Spleen (tissue), 11 donors: ENCODE results near the gene CCDC92. TPM values are rescaled to one million over a fixed set of nuclear protein-coding genes. Genes with fewer than 3 reads are reported as not detected.

Experiments used
- DNase-seq: peaks from one replicate; pipeline ENCODE4 v3.0.0-alpha.2; 2020
- H3K27ac ChIP-seq, 8 donors: fragments of 200-600 bp; sonication (generic) in 7 of 8; 1 replicate in 4 of 8; 2 replicates in 4 of 8; pipeline versions ENCODE4 v1.5.0 to v1.8.0; 2016 to 2021; ENCODE audit warnings: inconsistent platforms in 4 of 8, mild to moderate bottlenecking in 4 of 8, moderate library complexity in 1 of 8
- H3K27me3 ChIP-seq, 7 donors: fragments of 200-600 bp; sonication (generic) in 6 of 7; replicated peaks in 1 of 7; 1 replicate in 4 of 7; 2 replicates in 3 of 7; pipeline versions ENCODE4 v1.5.0 to v1.8.0; 2016 to 2021; ENCODE audit warnings: inconsistent platforms in 3 of 7, mild to moderate bottlenecking in 1 of 7
- H3K36me3 ChIP-seq, 6 donors: fragments of 200-600 bp; sonication (generic) in 5 of 6; 1 replicate in 4 of 6; 2 replicates in 2 of 6; pipeline versions ENCODE4 v1.5.0 to v1.8.0; 2016 to 2021; ENCODE audit warnings: inconsistent platforms in 2 of 6
- H3K4me1 ChIP-seq, 6 donors: fragments of 200-600 bp; sonication (generic) in 5 of 6; 1 replicate in 3 of 6; 2 replicates in 3 of 6; pipeline versions ENCODE4 v1.5.0 to v1.8.0; 2016 to 2021; ENCODE audit warnings: inconsistent platforms in 3 of 6
- H3K4me3 ChIP-seq, 8 donors: fragments of 200-600 bp; sonication (generic) in 7 of 8; 1 replicate in 4 of 8; 2 replicates in 4 of 8; pipeline versions ENCODE4 v1.5.0 to v1.8.0; 2016 to 2021; ENCODE audit warnings: inconsistent platforms in 4 of 8, mild to moderate bottlenecking in 4 of 8, moderate library complexity in 2 of 8
- H3K9me3 ChIP-seq, 8 donors: fragments of 200-600 bp; sonication (generic) in 7 of 8; 1 replicate in 4 of 8; 2 replicates in 4 of 8; pipeline versions ENCODE4 v1.5.0 to v1.8.0; 2016 to 2021; ENCODE audit warnings: inconsistent platforms in 4 of 8
- POLR2A ChIP-seq, 3 donors: fragments of 450-650 bp; IDR thresholded peaks; one replicate each; pipeline ENCODE4 v1.5.1; 2017; ENCODE audit warnings: antibody characterized with exemption in 3 of 3, mild to moderate bottlenecking in 1 of 3
- POLR2AphosphoS5 ChIP-seq, 3 donors: sonication (generic); formaldehyde crosslinking; IDR thresholded peaks; one replicate each; pipeline ENCODE4 v1.5.1; 2017; ENCODE audit warnings: antibody characterized with exemption in 3 of 3
- WGBS, 5 donors: extraction: QIAGEN DNeasy Blood & Tissue Kit in 3 of 5; methylation state at CpG; one replicate each; pipeline versions ENCODE4 v1.1.5 to v1.1.7; 2013 to 2018; 5-methylcytosine and 5-hydroxymethylcytosine counted together
- intact Hi-C: fragments of 100-400 bp; cut with DNase I; formaldehyde crosslinking; loops from one replicate; pipeline ENCODE4 v1.15.0; 2023; ENCODE audit warnings: low total_unique reads
- polyA plus RNA-seq, 3 donors: library from polyadenylated mRNA; stranded (reverse); fragments of 200-250 nt; gene quantifications; one replicate each; pipeline ENCODE4 v1.2.1, GENCODE V29; 2013
- total RNA-seq, 7 donors: library from RNA; depleted of rRNA in 3 of 7; stranded (reverse); fragments of >200 nt in 3 of 7; fragmentation: NEBNext Ultra II Directional in 4 of 7; extraction: Animal tissue kit (Norgen Biotek cat#: 25700) in 4 of 7; gene quantifications; one replicate each; pipeline versions ENCODE4 v1.1.0 to v1.2.1, GENCODE V29; 2016 to 2021
- TF ChIP-seq, protein P1 (sequence below), 11 experiments: fragments of 200-600 bp in 7 of 11; fragments of 450-650 bp in 4 of 11; sonication (generic) in 4 of 11; IDR thresholded peaks in 8 of 11; conservative IDR thresholded peaks in 3 of 11; 1 replicate in 7 of 11; 2 replicates in 4 of 11; pipeline versions ENCODE4 v1.4.0 to v1.8.0; 2016 to 2021; ENCODE audit warnings: antibody characterized with exemption in 11 of 11, inconsistent platforms in 4 of 11, mild to moderate bottlenecking in 1 of 11
- donor health status: healthy with polysubstance abuse.
- donor health status: DM: no; HTN: no; CAD: no; lungs with moderate emphysema.
- donor health status: DM: no; HTN: no; CAD: no.
- donor health status: Bipolar disorder and iron deficiency.
- donor health status: healthy.
- donor health status: DM: no; HTN: no; CAD: no.
- donor health status: DM: yes; HTN: yes; CAD: no.

CCDC92 gene
- total and polyA plus RNA-seq, 10 donors: 16.0 to 36.7 (median 27.8) TPM

DNA sequence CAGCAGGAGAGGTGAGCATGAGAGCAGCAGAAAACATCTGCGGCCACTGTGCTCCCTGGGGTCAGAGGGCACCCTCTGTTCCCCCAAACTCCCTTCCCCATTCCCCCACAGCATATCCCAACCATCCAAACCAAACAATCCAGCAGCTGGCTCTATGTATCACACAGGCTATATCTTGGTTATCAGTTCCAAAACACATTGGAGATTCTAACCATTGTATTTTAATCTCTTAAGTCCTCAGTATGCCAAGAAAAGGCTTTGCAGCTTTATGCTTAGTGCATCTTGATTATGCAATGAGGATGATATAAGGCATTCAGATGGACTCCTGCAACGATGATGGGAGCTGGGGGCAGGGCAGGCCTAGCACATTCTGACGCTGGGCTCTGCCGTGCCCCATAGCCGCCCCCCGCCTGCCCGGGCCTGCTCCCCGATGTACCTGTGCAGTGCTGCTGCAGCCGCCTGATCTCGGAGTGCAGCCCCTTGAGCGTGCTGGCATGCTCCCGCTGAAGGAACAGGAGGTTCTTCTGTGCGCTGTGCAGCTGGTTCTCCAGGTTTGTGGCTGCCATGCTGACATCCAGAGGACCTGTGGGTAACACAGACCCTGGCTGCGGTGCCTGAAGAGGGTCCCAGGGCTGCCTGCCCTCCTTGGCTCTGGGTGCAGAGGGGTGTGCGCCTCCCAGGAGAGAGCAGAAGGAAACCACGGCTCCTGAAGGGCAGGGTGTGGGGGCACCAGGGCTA lies 29.6 kb downstream of the CCDC92 start:
- DNase-seq: no peak
- TF ChIP-seq, protein P1, sequence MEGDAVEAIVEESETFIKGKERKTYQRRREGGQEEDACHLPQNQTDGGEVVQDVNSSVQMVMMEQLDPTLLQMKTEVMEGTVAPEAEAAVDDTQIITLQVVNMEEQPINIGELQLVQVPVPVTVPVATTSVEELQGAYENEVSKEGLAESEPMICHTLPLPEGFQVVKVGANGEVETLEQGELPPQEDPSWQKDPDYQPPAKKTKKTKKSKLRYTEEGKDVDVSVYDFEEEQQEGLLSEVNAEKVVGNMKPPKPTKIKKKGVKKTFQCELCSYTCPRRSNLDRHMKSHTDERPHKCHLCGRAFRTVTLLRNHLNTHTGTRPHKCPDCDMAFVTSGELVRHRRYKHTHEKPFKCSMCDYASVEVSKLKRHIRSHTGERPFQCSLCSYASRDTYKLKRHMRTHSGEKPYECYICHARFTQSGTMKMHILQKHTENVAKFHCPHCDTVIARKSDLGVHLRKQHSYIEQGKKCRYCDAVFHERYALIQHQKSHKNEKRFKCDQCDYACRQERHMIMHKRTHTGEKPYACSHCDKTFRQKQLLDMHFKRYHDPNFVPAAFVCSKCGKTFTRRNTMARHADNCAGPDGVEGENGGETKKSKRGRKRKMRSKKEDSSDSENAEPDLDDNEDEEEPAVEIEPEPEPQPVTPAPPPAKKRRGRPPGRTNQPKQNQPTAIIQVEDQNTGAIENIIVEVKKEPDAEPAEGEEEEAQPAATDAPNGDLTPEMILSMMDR (IDR thresholded peaks at IDR 0.05 in 8 of 11, conservative IDR thresholded peaks at IDR 0.05 in 3 of 11): no peak
- TF ChIP-seq POLR2A (IDR thresholded peaks at IDR 0.05) (no peak), POLR2AphosphoS5 (IDR thresholded peaks at IDR 0.05) (no peak)
- peaks cover 0 to 16% (median 10%) of the 10 kb centered on the region in 8 donors for H3K9me3 ChIP-seq
- H3K36me3 ChIP-seq: peaks cover 0 to 69% (median 30%) of the 10 kb centered on the region in 6 donors
- H3K27ac ChIP-seq: no peak overlapping the region
- H3K4me1 ChIP-seq: peaks cover 5 to 13% (median 6%) of the 10 kb centered on the region in 6 donors
- H3K4me3 ChIP-seq: no peak overlapping the region
- 88 to 97% (median 96%) methylated on average over 4 to 16 of the region's 16 CpGs for WGBS, 5 donors
- intact Hi-C loops: no loop called here
- no peaks in the 10 kb centered on the region for H3K27me3 ChIP-seq

DNA sequence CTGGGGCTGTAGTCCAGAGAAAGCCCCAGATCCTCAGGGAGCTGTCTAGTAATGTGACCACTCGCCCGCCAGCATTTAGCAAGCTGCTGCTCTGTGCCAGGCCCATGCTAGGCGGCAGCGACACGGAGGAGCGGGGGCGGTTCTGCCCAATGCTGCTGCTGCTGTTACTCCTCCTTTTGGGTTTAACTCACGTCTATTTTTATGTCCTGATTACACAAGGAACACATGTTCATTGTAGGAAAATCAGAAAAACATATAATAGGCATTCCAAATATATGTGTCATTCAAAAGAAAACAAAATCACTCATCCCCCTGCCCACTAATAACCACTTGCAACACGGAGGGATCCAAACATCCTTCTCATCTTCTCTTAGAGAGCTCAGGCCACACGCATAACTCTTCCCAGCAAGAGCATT lies 30.4 kb downstream of the CCDC92 start:
- Histone ChIP-seq H3K27me3 (no peaks in the 10 kb centered on the region), H3K4me1 (peaks cover 5 to 22% (median 14%) of the 10 kb centered on the region in 6 donors), H3K9me3 (peaks cover 0 to 16% (median 10%) of the 10 kb centered on the region in 8 donors), H3K4me3 (no peak overlapping the region), H3K36me3 (peaks cover 0 to 72% (median 31%) of the 10 kb centered on the region in 6 donors), H3K27ac (peak overlapping the region in 1 of 8 donors; percentile 14)
- no peak for DNase-seq
- TF ChIP-seq POLR2A (IDR thresholded peaks at IDR 0.05): no peak
- TF ChIP-seq POLR2AphosphoS5 (IDR thresholded peaks at IDR 0.05): no peak
- TF ChIP-seq, protein P1 (IDR thresholded peaks at IDR 0.05 in 8 of 11, conservative IDR thresholded peaks at IDR 0.05 in 3 of 11): no peak
- intact Hi-C loops: no loop called here
- WGBS, 5 donors: 91 to 97% (median 94%) methylated on average over 10 of the region's 10 CpGs

DNA sequence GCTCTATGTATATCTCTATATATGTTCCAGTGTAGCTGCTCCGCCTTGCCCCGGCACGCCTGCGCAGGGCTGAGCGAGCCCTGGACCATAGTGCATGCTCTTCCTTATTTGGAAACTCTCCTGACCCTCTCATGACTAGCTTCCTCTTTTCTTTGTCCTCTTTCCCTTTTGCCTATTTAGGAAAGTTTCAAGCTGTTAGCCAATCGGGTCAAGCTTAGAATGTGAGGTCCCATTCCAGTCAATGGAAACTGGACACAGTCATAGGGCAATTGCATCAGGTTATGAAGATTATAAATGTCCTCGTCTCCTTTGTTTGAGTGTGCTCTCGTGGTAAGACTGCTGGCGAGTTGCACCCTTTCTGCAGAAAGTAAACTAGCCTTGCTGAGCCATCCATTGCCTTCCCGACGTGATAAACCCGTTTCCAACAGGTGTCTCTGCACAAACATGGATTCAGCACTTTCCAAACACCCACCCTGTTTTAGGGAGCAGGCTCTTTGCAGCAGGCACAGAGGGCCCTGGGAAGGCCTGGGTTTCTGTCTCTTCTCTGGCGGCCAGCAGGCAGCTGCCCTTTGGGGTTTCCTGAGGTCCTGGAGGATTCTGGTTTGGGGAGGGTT lies 30.9 kb downstream of the CCDC92 start:
- no peak for DNase-seq
- no peak overlapping the region for H3K4me3 ChIP-seq
- H3K9me3 ChIP-seq: peaks cover 0 to 16% (median 10%) of the 10 kb centered on the region in 8 donors
- WGBS, 5 donors: 81 to 91% (median 86%) methylated on average over 13 of the region's 13 CpGs
- intact Hi-C loops: no loop called here
- peaks cover 0 to 77% (median 33%) of the 10 kb centered on the region in 6 donors for H3K36me3 ChIP-seq
- peak overlapping the region in 1 of 8 donors; percentile 14 for H3K27ac ChIP-seq
- TF ChIP-seq, protein P1 (IDR thresholded peaks at IDR 0.05 in 8 of 11, conservative IDR thresholded peaks at IDR 0.05 in 3 of 11): no peak
- TF ChIP-seq POLR2AphosphoS5 (IDR thresholded peaks at IDR 0.05): no peak
- no peak for TF ChIP-seq POLR2A (IDR thresholded peaks at IDR 0.05)
- no peaks in the 10 kb centered on the region for H3K27me3 ChIP-seq
- peaks cover 5 to 25% (median 16%) of the 10 kb centered on the region in 6 donors for H3K4me1 ChIP-seq

DNA sequence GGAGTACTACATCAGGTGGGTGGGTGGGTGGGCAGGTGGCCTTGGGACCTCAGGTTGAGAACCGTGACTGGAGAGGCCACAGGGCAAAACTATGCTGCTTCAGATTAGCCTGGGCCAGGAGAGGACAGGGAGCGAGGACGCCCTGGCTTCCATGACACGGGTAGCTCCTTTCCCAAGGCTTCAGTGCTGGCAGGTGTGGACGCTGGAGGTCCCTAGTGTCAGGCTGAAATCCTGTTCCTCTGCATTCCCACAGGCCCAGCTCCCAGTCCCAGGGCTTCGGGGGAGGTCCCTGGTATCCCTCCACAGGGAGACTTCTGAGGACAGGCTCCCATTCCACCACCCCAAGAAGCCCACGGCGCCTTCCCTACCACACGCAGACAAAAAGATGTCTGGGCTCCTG lies 31.6 kb downstream of the CCDC92 start:
- no peak for DNase-seq
- TF ChIP-seq POLR2AphosphoS5 (IDR thresholded peaks at IDR 0.05): no peak
- peaks cover 5 to 25% (median 16%) of the 10 kb centered on the region in 6 donors for H3K4me1 ChIP-seq
- no peaks in the 10 kb centered on the region for H3K27me3 ChIP-seq
- peaks cover 0 to 84% (median 36%) of the 10 kb centered on the region in 6 donors for H3K36me3 ChIP-seq
- peak overlapping the region in 1 of 8 donors; percentile 26 for H3K27ac ChIP-seq
- intact Hi-C loops: no loop called here
- 95 to 100% (median 97%) methylated on average over 7 to 9 of the region's 9 CpGs for WGBS, 5 donors
- peaks cover 0 to 16% (median 10%) of the 10 kb centered on the region in 8 donors for H3K9me3 ChIP-seq
- H3K4me3 ChIP-seq: no peak overlapping the region
